ENCODE data around the gene RNF19B.

The RNF19B gene

DNA sequence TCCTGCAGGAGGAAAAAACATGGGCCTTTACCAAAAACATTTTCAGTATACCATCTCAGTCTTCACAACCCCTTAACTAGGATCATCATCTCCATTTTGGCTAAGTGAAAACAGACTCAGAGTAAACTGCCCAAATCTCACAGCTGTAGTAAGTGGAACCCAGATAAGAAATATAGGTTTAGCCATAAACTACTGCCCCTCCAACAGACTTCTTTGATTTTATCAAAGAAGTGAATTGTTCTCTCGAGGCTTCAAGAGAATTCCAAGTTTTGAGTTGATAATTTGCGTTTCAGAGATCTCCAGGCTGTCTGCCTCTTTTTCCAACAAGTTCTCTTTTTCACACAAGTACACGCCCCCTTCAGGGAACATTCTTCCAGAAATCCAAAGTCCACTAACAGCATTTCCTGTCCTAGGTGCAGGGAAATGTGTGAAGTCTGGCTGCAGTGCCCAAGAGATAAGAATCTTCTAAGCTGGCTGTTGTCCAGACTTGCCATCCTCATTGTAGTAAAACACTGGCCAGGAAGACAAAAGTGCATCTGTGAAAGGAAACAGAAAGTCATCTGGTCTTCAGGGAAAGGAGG lies 30.8 kb downstream of the RNF19B start:
- H3K4me3 ChIP-seq (replicated peaks; ENCODE audit: low read depth, low read length), result no peak overlapping the region
- peak; percentile 59 for DNase-seq (ENCODE audit: low read depth)
- TF ChIP-seq, protein P1, sequence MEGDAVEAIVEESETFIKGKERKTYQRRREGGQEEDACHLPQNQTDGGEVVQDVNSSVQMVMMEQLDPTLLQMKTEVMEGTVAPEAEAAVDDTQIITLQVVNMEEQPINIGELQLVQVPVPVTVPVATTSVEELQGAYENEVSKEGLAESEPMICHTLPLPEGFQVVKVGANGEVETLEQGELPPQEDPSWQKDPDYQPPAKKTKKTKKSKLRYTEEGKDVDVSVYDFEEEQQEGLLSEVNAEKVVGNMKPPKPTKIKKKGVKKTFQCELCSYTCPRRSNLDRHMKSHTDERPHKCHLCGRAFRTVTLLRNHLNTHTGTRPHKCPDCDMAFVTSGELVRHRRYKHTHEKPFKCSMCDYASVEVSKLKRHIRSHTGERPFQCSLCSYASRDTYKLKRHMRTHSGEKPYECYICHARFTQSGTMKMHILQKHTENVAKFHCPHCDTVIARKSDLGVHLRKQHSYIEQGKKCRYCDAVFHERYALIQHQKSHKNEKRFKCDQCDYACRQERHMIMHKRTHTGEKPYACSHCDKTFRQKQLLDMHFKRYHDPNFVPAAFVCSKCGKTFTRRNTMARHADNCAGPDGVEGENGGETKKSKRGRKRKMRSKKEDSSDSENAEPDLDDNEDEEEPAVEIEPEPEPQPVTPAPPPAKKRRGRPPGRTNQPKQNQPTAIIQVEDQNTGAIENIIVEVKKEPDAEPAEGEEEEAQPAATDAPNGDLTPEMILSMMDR (IDR thresholded peaks at IDR 0.05; ENCODE audit: low read length, missing control alignments), result no peak

DNA sequence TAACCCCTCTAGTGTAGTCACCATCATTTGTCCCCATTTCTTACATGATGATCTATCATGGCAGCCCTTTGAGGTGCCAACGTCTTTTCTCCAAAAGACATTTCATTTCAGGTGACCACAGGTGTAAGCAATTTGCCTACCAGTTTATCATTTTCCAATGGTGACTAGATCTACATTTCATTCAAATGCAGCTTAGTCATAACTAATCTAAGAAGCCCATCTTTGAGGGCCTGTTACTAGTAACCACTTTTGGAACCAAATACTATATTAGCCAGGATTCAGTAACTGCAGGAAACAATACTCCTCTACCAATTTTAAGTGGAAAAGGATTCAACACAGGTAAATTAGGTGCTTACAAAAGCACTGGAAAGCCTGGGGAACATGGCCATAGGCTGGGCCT lies 32.8 kb downstream of the RNF19B start:
- TF ChIP-seq, protein P1 (IDR thresholded peaks at IDR 0.05; ENCODE audit: low read length, missing control alignments), result no peak
- H3K4me3 ChIP-seq (replicated peaks; ENCODE audit: low read depth, low read length), result no peak overlapping the region
- DNase-seq (ENCODE audit: low read depth), result no peak

- H3K4me3 ChIP-seq (replicated peaks; ENCODE audit: low read depth, low read length), result no peak overlapping the region
- TF ChIP-seq, protein P1 (IDR thresholded peaks at IDR 0.05; ENCODE audit: low read length, missing control alignments), result no peak
- DNase-seq (ENCODE audit: low read depth), result no peak
These were observed 35.2 kb downstream of the RNF19B start for GRCh38 chr1:32929366-32929765.

- no peak overlapping the region for H3K4me3 ChIP-seq (replicated peaks; ENCODE audit: low read depth, low read length)
- TF ChIP-seq, protein P1 (IDR thresholded peaks at IDR 0.05; ENCODE audit: low read length, missing control alignments), result no peak
- no peak for DNase-seq (ENCODE audit: low read depth)
These were observed 35.9 kb downstream of the RNF19B start for GRCh38 chr1:32928715-32929114.

GRCh38 chr1:32928285-32928684 lies 36.3 kb downstream of the RNF19B start:
- no peak overlapping the region for H3K4me3 ChIP-seq (replicated peaks; ENCODE audit: low read depth, low read length)
- no peak for DNase-seq (ENCODE audit: low read depth)
- TF ChIP-seq, protein P1 (IDR thresholded peaks at IDR 0.05; ENCODE audit: low read length, missing control alignments), result no peak

GRCh38 chr1:32927441-32927840 lies 37.2 kb downstream of the RNF19B start:
- no peak overlapping the region for H3K4me3 ChIP-seq (replicated peaks; ENCODE audit: low read depth, low read length)
- TF ChIP-seq, protein P1 (IDR thresholded peaks at IDR 0.05; ENCODE audit: low read length, missing control alignments), result no peak
- no peak for DNase-seq (ENCODE audit: low read depth)

- no peak for DNase-seq (ENCODE audit: low read depth)
- TF ChIP-seq, protein P1 (IDR thresholded peaks at IDR 0.05; ENCODE audit: low read length, missing control alignments), result no peak
- H3K4me3 ChIP-seq (replicated peaks; ENCODE audit: low read depth, low read length), result no peak overlapping the region
These were observed 38.0 kb downstream of the RNF19B start for GRCh38 chr1:32926562-32926961.
